Keratinocyte (primary cell): ENCODE measurements around the gene IGF2BP1.
"Not testable (repeated sequence)": the region's sequence is repeated elsewhere in the genome, so short reads cannot be mapped to it uniquely, and the experiment has no call there.

Source experiments
- EZH2 ChIP-seq: IDR thresholded peaks from one replicate; pipeline ENCODE4 v1.6.1; 2012; ENCODE audit warnings: inconsistent platforms, mild to moderate bottlenecking, low read length, moderate library complexity
- TF ChIP-seq, protein P1 (sequence below), 3 experiments: IDR thresholded peaks in 1 of 3; conservative IDR thresholded peaks in 1 of 3; optimal IDR thresholded peaks in 1 of 3; 2 replicates in 2 of 3; 3 replicates in 1 of 3; pipeline versions ENCODE3 to v1.5.1; 2011; ENCODE audit warnings: low read length in 3 of 3, mild to moderate bottlenecking in 3 of 3, moderate library complexity in 2 of 3, control low read depth in 1 of 3, inconsistent platforms in 1 of 3; ENCODE audit not compliant: insufficient read depth in 2 of 3; ENCODE audit errors: extremely low read depth in 1 of 3

GRCh38 chr17:49008908-49009307 lies 11.7 kb downstream of the IGF2BP1 start:
- TF ChIP-seq, protein P1, sequence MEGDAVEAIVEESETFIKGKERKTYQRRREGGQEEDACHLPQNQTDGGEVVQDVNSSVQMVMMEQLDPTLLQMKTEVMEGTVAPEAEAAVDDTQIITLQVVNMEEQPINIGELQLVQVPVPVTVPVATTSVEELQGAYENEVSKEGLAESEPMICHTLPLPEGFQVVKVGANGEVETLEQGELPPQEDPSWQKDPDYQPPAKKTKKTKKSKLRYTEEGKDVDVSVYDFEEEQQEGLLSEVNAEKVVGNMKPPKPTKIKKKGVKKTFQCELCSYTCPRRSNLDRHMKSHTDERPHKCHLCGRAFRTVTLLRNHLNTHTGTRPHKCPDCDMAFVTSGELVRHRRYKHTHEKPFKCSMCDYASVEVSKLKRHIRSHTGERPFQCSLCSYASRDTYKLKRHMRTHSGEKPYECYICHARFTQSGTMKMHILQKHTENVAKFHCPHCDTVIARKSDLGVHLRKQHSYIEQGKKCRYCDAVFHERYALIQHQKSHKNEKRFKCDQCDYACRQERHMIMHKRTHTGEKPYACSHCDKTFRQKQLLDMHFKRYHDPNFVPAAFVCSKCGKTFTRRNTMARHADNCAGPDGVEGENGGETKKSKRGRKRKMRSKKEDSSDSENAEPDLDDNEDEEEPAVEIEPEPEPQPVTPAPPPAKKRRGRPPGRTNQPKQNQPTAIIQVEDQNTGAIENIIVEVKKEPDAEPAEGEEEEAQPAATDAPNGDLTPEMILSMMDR (optimal IDR thresholded peaks at IDR 0.05 in 1 of 3, IDR thresholded peaks at IDR 0.05 in 1 of 3, conservative IDR thresholded peaks at IDR 0.05 in 1 of 3; ENCODE audit: extremely low read depth in 1 of 3, insufficient read depth in 2 of 3, low read length in 3 of 3), result not testable (repeated sequence)
- not testable (repeated sequence) for TF ChIP-seq EZH2
